Measurements from ENCODE around the gene RAD17.
"Not testable (repeated sequence)": the region's sequence is repeated elsewhere in the genome, so short reads cannot be mapped to it uniquely, and the experiment has no call there.

RAD17 gene

GRCh38 chr5:69431424-69432303, 62.0 kb downstream of the RAD17 start:
- Histone ChIP-seq H3K36me3 (replicated peaks) (no peaks in the 10 kb centered on the region), H3K27me3 (replicated peaks) (no peaks in the 10 kb centered on the region), H3K4me3 (ENCODE audit: low read depth, low read length) (no peak overlapping the region), H3K27ac (no peak overlapping the region)
- TF ChIP-seq CTCF (IDR thresholded peaks at IDR 0.05; ENCODE audit: low read depth, low read length, missing control alignments), result no peak
- in situ Hi-C loops (cut with HindIII; ENCODE audit: low pct_ligation_motif_present, low sequenced_read_pairs), result no loop called here
- DNase-seq, result no peak

- no peak for DNase-seq
- TF ChIP-seq CTCF (IDR thresholded peaks at IDR 0.05; ENCODE audit: low read depth, low read length, missing control alignments), result no peak
- in situ Hi-C loops (cut with HindIII; ENCODE audit: low pct_ligation_motif_present, low sequenced_read_pairs), result no loop called here
- Histone ChIP-seq H3K36me3 (replicated peaks) (no peaks in the 10 kb centered on the region), H3K27me3 (replicated peaks) (no peaks in the 10 kb centered on the region), H3K27ac (no peak overlapping the region), H3K4me3 (ENCODE audit: low read depth, low read length) (no peak overlapping the region)
Observed at GRCh38 chr5:69432412-69433206, 63.0 kb downstream of the RAD17 start.

GRCh38 chr5:69435276-69435884, 65.8 kb downstream of the RAD17 start:
- H3K36me3 ChIP-seq (replicated peaks); H3K27ac ChIP-seq; H3K27me3 ChIP-seq (replicated peaks); DNase-seq; H3K4me3 ChIP-seq (ENCODE audit: low read depth, low read length); in situ Hi-C loops (cut with HindIII; ENCODE audit: low pct_ligation_motif_present, low sequenced_read_pairs): not testable (repeated sequence)

DNA sequence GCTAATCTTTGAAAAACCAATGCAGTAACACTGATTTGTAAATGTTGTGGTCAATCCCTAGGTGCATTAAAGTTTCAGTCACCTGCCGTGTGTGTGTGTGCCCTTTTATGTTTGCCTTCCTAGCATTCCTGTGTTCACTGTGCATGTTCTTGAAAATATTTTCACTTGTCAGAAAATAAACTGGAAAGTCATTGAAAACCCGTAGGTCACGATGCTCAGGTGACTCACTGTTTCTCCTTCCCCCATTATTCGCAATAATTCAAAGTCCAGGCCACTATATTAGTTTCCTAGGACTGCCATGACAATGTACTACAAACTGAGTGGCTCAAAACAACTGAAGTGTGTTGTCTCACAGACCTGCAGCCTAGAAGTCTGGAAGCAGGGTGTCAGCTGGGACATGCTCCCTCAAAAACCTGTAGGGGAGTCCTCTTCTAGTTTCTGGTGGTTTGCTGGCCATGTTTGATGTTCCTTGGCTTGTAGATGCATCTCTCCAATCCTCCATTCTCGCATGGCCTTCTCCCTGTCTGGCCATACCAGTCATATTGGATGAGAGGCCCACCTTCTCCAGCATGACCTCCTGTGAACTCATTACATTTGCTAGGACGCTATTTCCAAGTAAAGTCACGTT, 74.6 kb downstream of the RAD17 start:
- no peaks in the 10 kb centered on the region for H3K27me3 ChIP-seq (replicated peaks)
- no peak overlapping the region for H3K4me3 ChIP-seq (ENCODE audit: low read depth, low read length)
- TF ChIP-seq CTCF (IDR thresholded peaks at IDR 0.05; ENCODE audit: low read depth, low read length, missing control alignments), result no peak
- H3K36me3 ChIP-seq (replicated peaks), result no peaks in the 10 kb centered on the region
- H3K27ac ChIP-seq, result no peak overlapping the region
- no peak for DNase-seq
- in situ Hi-C loops (cut with HindIII; ENCODE audit: low pct_ligation_motif_present, low sequenced_read_pairs), result no loop called here

GRCh38 chr5:69449511-69449910, 79.9 kb downstream of the RAD17 start:
- Histone ChIP-seq H3K4me3 (ENCODE audit: low read depth, low read length) (no peak overlapping the region), H3K27me3 (replicated peaks) (no peaks in the 10 kb centered on the region), H3K36me3 (replicated peaks) (no peaks in the 10 kb centered on the region), H3K27ac (no peak overlapping the region)
- no peak for TF ChIP-seq CTCF (IDR thresholded peaks at IDR 0.05; ENCODE audit: low read depth, low read length, missing control alignments)
- in situ Hi-C loops (cut with HindIII; ENCODE audit: low pct_ligation_motif_present, low sequenced_read_pairs), result no loop called here
- no peak for DNase-seq
